Activated CD4-positive, alpha-beta T cell treated with anti-CD3 and anti-CD28 coated beads, Interleukin-2, amount 10 ng/mL, durations not matched to agents 7 days and 5 days (primary cell): ENCODE data around the gene HOXC4. TPM values are rescaled to one million over a fixed set of nuclear protein-coding genes. Genes with fewer than 3 reads are reported as not detected.

Source experiments
- CTCF ChIA-PET: fragments of 350-600 bp; sonication (Branson Sonifier 250); formaldehyde crosslinking; loops from one replicate; lab custom pipeline; 2021; ENCODE audit warnings: antibody characterized with exemption; lab: Charles Lee
- POLR2A ChIA-PET: fragments of 350-600 bp; sonication (Branson Sonifier 250); formaldehyde crosslinking; loops from one replicate; lab custom pipeline; 2021; ENCODE audit warnings: antibody characterized with exemption; lab: Charles Lee
- DNase-seq: peaks from one replicate; pipeline ENCODE4 v3.0.0-alpha.2; 2020
- H3K27ac Mint-ChIP-seq: one replicate; pipeline ENCODE4 v1.8.0; 2021; ENCODE audit warnings: mild to moderate bottlenecking, moderate library complexity, mixed read lengths
- H3K27me3 Mint-ChIP-seq: one replicate; pipeline ENCODE4 v1.8.0; 2021; ENCODE audit warnings: mixed read lengths
- H3K36me3 Mint-ChIP-seq: one replicate; pipeline ENCODE4 v1.8.0; 2021; ENCODE audit warnings: low read depth, mixed read lengths
- H3K4me1 Mint-ChIP-seq: one replicate; pipeline ENCODE4 v1.8.0; 2021; ENCODE audit warnings: mixed read lengths
- H3K4me3 Mint-ChIP-seq: one replicate; pipeline ENCODE4 v1.8.0; 2021; ENCODE audit warnings: mild to moderate bottlenecking, moderate library complexity, mixed read lengths
- H3K9me3 Mint-ChIP-seq: one replicate; pipeline ENCODE4 v1.8.0; 2021; ENCODE audit warnings: mixed read lengths
- total RNA-seq, 2 experiments: library from RNA; stranded (reverse); gene quantifications; one replicate each; pipeline ENCODE4 v1.2.3, GENCODE V29; 2021

HOXC4 gene
- total RNA-seq: not detected

- no peak for DNase-seq
- POLR2A ChIA-PET: interaction anchor here (0.6 kb wide), 2 partner anchors 569 to 1745 kb away, joined by 3 to 4 read pairs; no protein-coding TSS in a partner anchor
- peaks cover 3% of the 10 kb centered on the region for H3K36me3 Mint-ChIP-seq
- H3K9me3 Mint-ChIP-seq: no peaks in the 10 kb centered on the region
- H3K4me3 Mint-ChIP-seq: peak within 1 kb of the TSS; percentile 48
- peaks cover 93% of the 10 kb centered on the region for H3K27me3 Mint-ChIP-seq
- CTCF ChIA-PET: interaction anchor here (0.6 to 4.7 kb wide), 11 partner anchors 11 to 409 kb away, joined by 3 to 25 read pairs (median 4); partner anchors contain the start of genes HOXC10 and HOXC5
- H3K27ac Mint-ChIP-seq: peak within 1 kb of the TSS; percentile 69
- peaks cover 27% of the 10 kb centered on the region for H3K4me1 Mint-ChIP-seq
Observed at GRCh38 chr12:54053751-54054741, at the start of gene HOXC4. HOXC4 (plus strand) TSS chr12:54053835; CDS start chr12:54053923, 88 bp downstream.

- POLR2A ChIA-PET: no interaction called here
- peaks cover 1% of the 10 kb centered on the region for H3K36me3 Mint-ChIP-seq
- H3K9me3 Mint-ChIP-seq: no peaks in the 10 kb centered on the region
- CTCF ChIA-PET: interaction anchor here (1.0 to 4.6 kb wide), 3 partner anchors 43 to 198 kb away, joined by 3 to 33 read pairs (median 29); partner anchors contain the start of gene SMUG1
- H3K4me3 Mint-ChIP-seq: no peak overlapping the region
- H3K27me3 Mint-ChIP-seq: peaks cover 95% of the 10 kb centered on the region
- H3K27ac Mint-ChIP-seq: no peak overlapping the region
- no peak for DNase-seq
- H3K4me1 Mint-ChIP-seq: peaks cover 18% of the 10 kb centered on the region
Observed at GRCh38 chr12:54004063-54004840, 49.4 kb upstream of the HOXC4 start.

- H3K27me3 Mint-ChIP-seq: peaks cover 95% of the 10 kb centered on the region
- ChIA-PET CTCF (interaction anchor here (0.8 to 4.6 kb wide), 8 partner anchors 12 to 205 kb away, joined by 3 to 33 read pairs (median 6); partner anchors contain the start of genes HOXC5 and SMUG1), POLR2A (no interaction called here)
- H3K27ac Mint-ChIP-seq: no peak overlapping the region
- no peak overlapping the region for H3K4me3 Mint-ChIP-seq
- DNase-seq: no peak
- H3K4me1 Mint-ChIP-seq: peaks cover 24% of the 10 kb centered on the region
- no peaks in the 10 kb centered on the region for H3K9me3 Mint-ChIP-seq
- H3K36me3 Mint-ChIP-seq: peaks cover 1% of the 10 kb centered on the region
Observed at GRCh38 chr12:54004841-54005530, 48.6 kb upstream of the HOXC4 start.

- Mint-ChIP-seq H3K4me3 (no peak overlapping the region), H3K27ac (no peak overlapping the region), H3K36me3 (peaks cover 1% of the 10 kb centered on the region), H3K4me1 (peaks cover 24% of the 10 kb centered on the region), H3K9me3 (no peaks in the 10 kb centered on the region), H3K27me3 (peaks cover 96% of the 10 kb centered on the region)
- ChIA-PET CTCF (interaction anchor here (0.6 to 4.6 kb wide), 21 partner anchors 12 to 210 kb away, joined by 3 to 33 read pairs (median 4); partner anchors contain the start of genes HOXC10, HOXC5 and SMUG1), POLR2A (no interaction called here)
- no peak for DNase-seq
Observed at GRCh38 chr12:54005531-54005852, 48.1 kb upstream of the HOXC4 start.

- Mint-ChIP-seq H3K27me3 (peaks cover 94% of the 10 kb centered on the region), H3K9me3 (no peaks in the 10 kb centered on the region), H3K36me3 (peaks cover 1% of the 10 kb centered on the region), H3K27ac (no peak overlapping the region), H3K4me1 (peaks cover 24% of the 10 kb centered on the region), H3K4me3 (peak overlapping the region; percentile 67)
- ChIA-PET POLR2A (no interaction called here), CTCF (interaction anchor here (0.6 to 4.6 kb wide), 24 partner anchors 8 to 209 kb away, joined by 3 to 33 read pairs (median 4); partner anchors contain the start of genes HOXC10, HOXC5 and SMUG1)
- DNase-seq: peak; percentile 84
Observed at GRCh38 chr12:54005853-54006558, 47.6 kb upstream of the HOXC4 start.

- H3K4me1 Mint-ChIP-seq: peaks cover 26% of the 10 kb centered on the region
- ChIA-PET POLR2A (no interaction called here), CTCF (interaction anchor here (0.6 to 4.6 kb wide), 15 partner anchors 8 to 208 kb away, joined by 3 to 33 read pairs (median 5); partner anchors contain the start of genes HOXC5 and SMUG1)
- H3K27me3 Mint-ChIP-seq: peaks cover 94% of the 10 kb centered on the region
- H3K36me3 Mint-ChIP-seq: peaks cover 1% of the 10 kb centered on the region
- H3K4me3 Mint-ChIP-seq: peak overlapping the region; percentile 67
- H3K27ac Mint-ChIP-seq: no peak overlapping the region
- H3K9me3 Mint-ChIP-seq: no peaks in the 10 kb centered on the region
- no peak for DNase-seq
Observed at GRCh38 chr12:54006559-54007220, 46.9 kb upstream of the HOXC4 start.

- DNase-seq: no peak
- Mint-ChIP-seq H3K4me1 (peaks cover 23% of the 10 kb centered on the region), H3K27ac (no peak overlapping the region), H3K27me3 (peaks cover 94% of the 10 kb centered on the region), H3K36me3 (peaks cover 1% of the 10 kb centered on the region), H3K9me3 (no peaks in the 10 kb centered on the region), H3K4me3 (no peak overlapping the region)
- ChIA-PET CTCF (interaction anchor here (0.6 to 4.6 kb wide), 10 partner anchors 16 to 200 kb away, joined by 3 to 33 read pairs (median 7); partner anchors contain the start of genes HOXC10, HOXC5 and SMUG1), POLR2A (no interaction called here)
Observed at GRCh38 chr12:54007538-54008259, 45.9 kb upstream of the HOXC4 start.

- ChIA-PET POLR2A (no interaction called here), CTCF (interaction anchor here (0.6 to 3.2 kb wide), 9 partner anchors 17 to 200 kb away, joined by 3 to 16 read pairs (median 4); partner anchors contain the start of genes HOXC10 and HOXC5)
- H3K27ac Mint-ChIP-seq: no peak overlapping the region
- H3K27me3 Mint-ChIP-seq: peaks cover 94% of the 10 kb centered on the region
- no peak for DNase-seq
- peaks cover 22% of the 10 kb centered on the region for H3K4me1 Mint-ChIP-seq
- H3K9me3 Mint-ChIP-seq: no peaks in the 10 kb centered on the region
- no peak overlapping the region for H3K4me3 Mint-ChIP-seq
- H3K36me3 Mint-ChIP-seq: peaks cover 1% of the 10 kb centered on the region
Observed at GRCh38 chr12:54008260-54008552, 45.4 kb upstream of the HOXC4 start.

- ChIA-PET CTCF (interaction anchor here (0.6 to 2.1 kb wide), 8 partner anchors 23 to 207 kb away, joined by 3 to 10 read pairs (median 4); partner anchors contain the start of gene HOXC5), POLR2A (no interaction called here)
- Mint-ChIP-seq H3K36me3 (no peaks in the 10 kb centered on the region), H3K4me3 (no peak overlapping the region), H3K27ac (peak overlapping the region; percentile 46), H3K9me3 (no peaks in the 10 kb centered on the region), H3K27me3 (peaks cover 93% of the 10 kb centered on the region), H3K4me1 (peaks cover 22% of the 10 kb centered on the region)
- DNase-seq: no peak
Observed at GRCh38 chr12:54009171-54010052, 44.2 kb upstream of the HOXC4 start.
